NCI-H2081 treated with DMSO at 0.1 percent for 48 hours (cell line): ENCODE measurements around the gene C9orf85.

Source experiments
- DNase-seq: peaks from one replicate; lab custom pipeline; 2025; lab: John Stamatoyannopoulos, UW

The C9orf85 gene

DNA sequence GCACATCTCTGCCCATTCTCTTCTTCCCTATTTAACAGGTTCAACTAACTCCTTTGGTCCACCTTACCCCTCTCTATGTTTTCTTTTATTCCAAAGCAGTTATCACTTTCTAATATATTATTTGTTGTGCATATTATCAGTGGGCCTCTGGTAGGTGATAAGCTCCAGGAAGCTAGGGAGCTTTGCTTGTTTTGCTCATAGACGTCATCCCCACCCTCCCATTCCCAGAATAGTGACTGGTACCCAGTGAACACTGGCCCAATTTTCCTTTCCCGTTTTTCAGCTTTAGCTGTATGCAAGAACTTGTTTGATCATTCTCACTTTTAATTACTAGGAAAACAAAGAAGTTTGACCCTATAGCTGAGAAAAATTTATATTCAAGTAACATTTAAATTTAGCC, 7.4 kb upstream of the C9orf85 start:
- no peak for DNase-seq

DNA sequence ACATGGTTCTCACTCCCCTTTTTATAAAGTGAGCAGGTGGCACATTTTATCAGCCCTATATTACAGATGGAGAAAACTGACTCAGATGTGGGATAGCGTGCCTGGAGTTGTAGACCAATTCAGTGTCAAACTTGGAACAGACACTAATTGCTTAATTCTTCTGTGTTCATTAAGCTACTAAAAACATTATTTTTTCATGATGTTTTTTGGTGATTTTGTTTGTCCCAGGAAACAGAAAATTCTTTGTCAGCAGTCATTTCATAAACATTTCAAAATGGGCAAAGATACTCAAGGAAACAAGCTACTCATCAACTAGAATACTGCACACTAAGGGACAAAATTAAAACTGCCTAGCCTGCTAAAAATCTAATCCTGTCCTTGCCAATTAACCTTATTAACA, 2.6 kb upstream of the C9orf85 start:
- DNase-seq = no peak

DNA sequence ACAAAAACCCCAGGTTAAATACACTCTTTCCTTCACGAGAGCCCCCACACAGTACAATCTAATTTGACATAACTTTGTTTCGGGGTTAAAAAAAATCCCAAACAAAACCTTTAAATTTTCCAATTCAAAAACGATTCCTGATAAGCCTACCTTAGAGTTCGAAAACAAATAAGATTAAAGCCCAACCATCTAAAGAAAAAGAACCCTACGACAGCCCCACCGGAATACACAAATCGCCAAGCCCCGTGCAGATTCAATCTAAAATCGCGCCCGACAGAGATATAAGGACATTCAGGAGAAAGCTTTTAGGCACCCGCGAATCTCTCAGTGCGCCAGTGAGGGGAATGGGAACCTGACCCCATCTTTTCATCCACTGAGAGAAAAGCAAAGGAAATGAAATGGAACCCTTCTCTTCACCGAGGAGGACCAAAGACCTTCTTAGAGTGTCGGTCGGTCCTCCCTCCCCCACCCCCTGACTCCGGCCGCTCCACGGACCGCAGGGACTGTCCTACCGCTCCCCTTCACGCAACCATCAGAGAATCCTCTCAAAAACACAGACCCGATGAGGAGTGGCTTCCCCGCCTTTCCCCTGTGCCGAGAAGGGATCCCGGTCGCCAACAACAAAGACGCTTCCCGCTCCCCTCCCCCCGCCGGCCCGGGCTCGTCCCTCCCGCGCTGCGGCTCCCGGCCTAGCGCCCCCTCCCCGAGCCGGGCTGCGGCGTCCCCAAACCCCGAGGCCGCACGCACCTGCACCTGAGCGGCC, 1.4 kb upstream of the C9orf85 start:
- no peak for DNase-seq

DNA sequence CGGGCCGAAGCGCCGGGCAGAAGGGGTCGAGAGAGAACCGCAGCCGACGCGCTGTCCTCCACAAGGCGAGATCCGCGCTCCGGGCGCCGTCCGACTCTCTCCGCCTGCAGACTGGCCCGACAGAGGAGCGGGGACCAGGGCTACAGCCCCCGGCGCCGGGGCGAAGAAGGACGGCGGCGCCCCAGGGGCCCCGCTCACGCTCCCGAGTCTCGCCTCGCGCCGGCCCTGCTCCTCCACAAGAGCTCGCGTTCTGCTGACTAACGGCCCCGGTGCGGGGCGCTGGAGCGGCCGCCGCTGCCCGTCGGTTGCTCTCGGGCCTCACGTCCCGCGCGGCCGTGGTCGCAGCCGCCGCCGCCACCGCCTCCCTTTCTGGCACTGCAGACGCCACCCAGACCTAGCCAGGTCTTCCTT, 784 bp upstream of the C9orf85 start:
- no peak for DNase-seq

DNA sequence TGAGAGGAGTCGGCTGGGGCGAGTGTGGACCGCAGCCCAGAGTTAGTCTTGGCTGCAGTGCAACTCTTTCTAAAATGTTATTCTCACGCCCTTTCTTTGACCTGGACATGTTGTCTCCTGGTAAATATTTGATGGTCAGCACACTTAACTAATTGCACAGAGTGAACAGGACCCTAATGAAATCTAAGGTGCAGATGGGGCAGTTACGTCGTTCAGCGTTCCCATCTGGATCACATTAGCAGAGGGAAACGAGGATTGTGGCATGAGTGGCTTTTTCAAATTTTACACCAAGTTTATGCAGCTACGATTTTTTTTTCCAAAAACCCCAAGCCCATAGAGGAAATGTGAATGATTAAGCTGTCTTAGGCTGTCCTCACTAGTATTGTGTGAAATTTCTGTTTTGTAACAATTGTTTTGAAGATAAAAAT, 483 bp downstream of the C9orf85 start:
- DNase-seq = no peak

DNA sequence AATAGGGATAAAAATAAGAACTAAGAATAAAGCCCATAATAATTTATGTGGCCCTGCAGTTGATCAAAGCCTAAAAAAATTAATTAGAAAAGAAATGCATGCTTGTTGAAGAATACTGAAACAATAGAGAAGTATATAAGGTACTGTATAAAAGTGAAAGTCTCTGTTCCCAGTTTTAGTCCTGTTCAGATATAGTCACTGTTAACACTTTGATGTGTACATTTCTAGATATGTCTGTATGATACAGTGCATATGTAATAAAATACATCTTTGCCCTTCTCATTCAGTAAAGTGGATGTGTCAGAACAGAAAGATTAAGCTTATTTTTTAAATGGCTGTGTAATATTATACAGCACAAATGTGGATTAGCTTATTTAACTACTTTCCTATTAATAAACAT, 4.1 kb downstream of the C9orf85 start:
- no peak for DNase-seq

DNA sequence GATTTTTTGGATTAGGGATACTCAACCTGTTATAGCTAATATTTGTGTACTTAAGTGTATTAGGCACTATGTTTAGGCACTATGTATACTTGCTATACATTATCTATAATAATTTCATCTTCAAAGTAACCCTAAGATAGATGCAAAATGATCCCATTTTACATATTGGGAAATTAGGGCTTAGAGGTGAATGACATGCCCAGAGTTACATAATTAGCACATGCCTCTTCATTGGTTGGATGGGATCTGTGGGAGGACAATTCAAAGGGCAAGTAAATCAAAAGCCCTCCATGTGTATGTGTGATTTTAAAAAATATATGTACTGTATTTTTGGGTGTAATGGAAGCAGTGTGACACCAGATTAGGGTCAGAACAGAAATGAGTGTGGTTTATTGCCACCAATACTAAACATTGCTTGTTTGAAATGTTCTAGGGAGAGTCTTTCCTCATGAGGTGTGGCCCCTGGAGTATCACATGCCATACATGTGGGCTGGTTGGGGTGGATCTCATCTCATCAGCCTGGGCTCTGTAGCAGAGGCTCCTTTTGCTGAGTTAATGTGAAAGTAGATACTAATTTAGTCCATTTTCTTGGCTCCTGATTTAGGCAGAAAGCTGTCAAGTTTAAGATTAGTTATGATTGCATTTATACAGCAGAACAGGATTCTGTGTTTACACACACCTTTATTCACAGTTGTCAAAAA, 5.5 kb downstream of the C9orf85 start:
- DNase-seq = no peak

DNA sequence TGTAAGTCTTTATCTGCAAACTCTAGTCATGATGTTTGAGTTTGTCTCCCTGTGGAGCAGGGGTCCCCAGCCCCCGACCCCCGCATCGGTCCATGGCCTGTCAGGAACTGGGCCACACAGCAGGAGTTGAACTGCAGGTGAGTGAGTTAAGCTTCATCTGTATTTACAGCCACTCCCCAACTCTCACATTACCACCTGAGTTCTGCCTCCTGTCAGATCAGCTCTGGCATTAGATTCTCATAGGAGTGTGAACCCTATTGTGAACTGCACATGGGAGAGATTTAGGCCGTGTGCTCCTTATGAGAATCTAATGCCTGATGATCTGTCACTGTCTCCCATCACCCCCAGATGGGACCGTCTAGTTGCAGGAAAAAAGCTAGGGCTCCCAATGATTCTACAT, 7.0 kb downstream of the C9orf85 start:
- DNase-seq = no peak

DNA sequence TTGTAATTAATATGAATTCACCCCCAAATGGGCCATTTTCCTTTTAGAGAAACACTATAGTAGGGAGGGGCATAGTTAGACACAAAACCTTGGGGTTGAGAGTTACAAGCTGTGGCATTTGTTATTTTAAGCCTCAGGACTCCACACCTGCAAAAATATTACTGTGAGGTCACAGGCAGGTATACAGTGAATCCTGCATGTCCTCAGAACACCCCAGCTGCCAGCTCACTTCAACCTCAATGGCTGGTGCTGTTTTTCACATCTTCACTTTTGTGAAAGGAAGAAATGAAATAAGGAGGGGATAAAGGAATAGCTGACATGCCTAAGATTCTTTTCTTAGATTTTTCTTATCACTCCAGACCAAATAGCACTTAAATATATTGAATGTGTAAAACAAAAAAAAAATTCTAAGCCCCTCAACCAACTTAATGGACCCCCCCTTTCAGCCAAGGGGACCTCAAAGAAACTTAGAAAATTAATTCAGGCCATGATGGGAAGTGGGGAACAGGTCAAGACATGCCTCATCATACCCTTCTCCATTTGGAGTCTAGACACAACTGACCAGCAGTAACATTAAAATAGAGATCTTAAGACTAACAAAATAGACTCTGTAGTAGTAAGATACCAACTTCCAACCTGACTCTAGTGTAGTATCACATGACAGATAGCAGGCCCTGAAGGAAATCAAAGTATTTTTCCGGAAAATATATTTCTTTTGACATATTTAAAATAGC, 9.2 kb downstream of the C9orf85 start:
- no peak for DNase-seq

DNA sequence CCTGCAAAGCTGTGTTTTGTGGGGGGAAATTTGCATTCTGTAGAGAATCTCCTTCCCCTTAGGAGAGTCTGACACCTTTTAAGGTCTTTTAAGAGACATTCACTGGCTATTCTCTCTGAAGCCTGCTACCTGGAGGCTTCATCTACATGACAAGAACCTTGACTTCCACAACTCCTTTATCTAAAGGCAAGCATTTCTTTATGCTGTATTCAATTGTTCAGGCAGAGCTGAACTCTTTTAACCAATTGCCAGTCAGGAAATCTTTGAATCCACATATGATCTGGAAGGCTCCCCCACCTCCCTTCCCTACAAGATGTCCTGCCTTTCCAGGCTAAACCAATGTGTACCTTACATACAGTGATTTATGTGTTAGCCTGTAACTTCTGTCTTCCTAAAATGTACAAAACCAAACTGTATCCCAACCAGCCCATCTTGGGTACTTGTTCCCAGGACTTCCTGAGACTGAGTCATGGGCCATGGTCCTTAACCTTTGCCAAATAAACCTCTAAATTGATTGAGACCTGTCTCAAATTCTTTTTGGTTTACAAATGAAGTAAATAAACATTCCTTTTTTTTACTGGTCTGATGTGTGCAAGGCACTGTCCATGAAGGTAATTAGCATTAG, 9.9 kb downstream of the C9orf85 start:
- no peak for DNase-seq

DNA sequence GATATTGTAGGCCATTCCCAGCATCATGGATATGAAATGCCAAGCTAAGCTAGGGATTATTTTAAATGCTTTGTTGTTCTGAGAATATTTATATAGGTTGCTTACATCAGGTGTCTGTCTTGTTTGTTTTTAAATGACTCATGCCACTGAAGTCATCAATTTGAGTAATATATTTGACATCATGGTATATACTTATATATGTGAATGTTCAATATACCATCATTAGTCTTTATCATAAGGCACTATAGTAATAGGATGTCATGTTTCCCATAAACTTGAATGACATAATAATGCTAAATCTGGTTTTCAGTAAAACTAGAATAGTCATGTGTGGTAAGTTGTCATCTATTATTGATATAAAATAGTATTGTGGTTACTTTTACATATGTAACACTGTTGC, 13.1 kb downstream of the C9orf85 start:
- DNase-seq = no peak

DNA sequence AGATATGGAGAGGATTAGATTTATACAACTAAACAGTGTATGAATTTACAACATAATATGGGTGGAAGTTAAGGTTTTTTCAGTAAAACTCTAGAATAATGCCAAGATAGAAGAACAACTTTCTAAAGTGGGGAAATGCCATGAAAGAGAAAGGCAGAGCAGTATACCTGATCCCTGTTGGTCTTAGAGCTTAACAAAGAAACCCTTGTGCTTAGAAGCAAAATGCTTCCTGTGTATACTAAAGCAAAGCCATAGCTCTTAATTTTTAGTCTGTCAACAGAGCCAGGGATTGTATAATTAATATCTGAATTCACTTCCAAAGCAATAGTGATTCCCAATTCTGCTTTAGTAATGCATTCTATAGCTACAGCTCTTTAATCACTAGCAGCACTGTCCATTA, 14.4 kb downstream of the C9orf85 start:
- DNase-seq = no peak

DNA sequence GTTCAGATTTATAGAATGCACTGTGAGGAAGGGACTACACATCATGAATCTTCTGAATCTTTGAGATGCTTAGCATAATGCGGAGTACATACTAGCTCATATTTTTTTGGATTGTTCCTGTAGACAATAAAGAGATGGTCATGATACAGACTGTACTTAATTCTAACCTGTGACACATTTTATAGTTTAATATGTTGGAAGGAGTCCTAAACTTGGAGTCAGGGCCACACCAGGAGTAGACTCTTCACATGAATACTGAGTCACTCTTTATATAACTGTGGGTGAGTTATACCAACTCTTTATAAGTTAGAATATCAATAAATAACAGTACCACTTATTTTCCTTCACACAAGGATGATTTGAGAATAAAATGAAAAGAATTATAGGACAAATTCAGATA, 16.9 kb downstream of the C9orf85 start:
- no peak for DNase-seq

DNA sequence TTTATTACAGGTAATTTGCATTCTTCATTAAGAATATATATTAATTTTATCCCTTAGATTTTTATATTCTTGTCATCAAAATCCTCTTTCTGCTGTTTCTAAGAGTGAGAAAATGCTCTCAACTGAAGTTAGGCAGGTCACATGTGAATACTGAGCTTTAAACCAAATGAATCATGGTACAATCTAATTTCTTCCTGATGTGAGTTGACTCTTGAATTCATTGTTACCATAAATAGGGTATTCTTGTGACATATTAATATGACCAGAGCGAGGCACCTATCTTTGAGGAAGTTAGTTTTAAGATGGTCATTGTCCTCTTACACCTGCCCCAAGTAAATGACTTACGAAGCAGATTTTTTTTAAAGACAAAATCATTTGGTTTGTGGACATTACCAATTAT, 17.4 kb downstream of the C9orf85 start:
- no peak for DNase-seq

DNA sequence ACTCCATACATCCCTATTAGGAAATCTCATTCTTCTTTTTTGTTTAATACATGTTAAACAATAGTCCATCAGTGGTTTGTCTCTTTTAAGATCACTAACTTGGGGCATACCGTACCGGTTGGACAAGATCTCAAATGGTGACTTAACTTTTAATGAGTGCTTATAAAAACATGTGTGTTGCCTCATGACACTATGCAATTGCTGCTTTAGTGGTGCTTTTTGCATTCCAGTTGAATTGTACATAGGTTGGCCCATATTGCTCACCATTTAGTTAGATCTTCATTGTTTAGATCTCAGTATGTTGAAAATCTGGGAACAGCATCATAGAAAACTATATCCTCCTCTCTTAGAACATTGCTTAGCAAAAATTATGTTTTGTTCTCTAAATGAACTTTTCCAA, 17.8 kb downstream of the C9orf85 start:
- no peak for DNase-seq

DNA sequence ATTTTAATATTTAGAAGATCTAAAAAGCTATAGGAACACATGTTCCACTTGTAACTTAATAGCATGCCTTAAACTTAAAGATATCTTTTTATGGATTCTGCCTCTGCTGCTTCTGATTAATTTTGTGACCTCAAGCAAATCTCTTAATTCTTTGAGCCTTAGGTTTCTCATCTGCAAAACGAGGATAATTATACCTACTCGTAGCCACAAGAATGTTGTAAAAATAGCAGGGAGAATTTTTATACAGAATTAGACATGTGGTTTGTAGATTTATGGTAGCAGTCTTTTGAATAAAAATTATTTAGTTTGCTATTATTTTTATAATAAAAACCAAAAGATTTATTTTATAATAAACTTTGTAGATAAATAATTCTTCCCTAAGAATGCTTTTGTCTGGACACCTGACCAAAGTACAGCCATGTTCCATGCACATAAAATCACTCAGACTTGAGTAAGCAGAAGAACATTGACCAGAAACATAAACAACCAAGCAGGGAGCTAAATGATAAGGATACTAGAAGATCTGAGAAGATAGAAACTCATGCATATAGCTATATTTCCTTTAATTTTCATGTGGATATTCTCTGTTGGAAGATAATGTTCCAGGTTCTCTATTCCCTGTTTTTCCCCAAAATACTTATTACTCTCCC, 18.5 kb downstream of the C9orf85 start:
- DNase-seq = no peak

DNA sequence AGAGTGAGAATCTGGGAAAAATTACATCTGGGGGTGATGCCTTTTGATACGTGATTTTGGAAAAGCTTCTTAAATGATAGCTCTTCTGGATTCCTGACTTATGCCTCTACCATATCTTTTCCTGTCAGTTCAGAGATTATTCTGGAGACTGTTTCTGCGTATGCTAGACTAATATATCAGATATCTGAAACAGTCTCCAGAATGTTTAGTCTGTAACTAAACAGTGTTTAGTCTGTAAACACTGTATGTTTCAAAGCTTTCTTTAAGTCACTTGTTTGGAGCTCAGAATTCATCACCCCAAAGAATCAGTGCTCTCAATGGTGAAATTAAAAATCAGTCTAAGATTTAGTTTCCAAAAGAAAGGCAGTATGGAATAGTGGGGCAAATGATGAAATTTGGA, 19.7 kb downstream of the C9orf85 start:
- DNase-seq = no peak

DNA sequence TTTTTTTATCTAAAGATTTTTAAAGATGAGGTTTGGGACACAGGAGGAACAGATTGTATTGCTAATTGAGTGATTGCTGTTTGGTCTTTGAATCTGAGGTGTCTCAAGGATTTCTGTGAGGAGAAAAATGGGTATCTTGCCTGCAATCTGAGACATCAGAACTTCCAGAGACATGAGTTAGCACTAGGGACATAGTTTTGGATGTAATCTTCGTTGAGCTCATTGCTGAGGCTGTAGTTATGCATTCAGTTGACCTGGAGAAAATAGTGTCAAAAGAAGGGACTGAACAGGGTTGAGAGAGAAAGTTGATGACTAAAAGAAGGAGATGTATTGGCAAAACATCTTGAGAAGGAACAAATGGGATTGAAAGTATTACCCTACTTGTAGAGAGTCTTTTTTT, 24.6 kb downstream of the C9orf85 start:
- DNase-seq = no peak

DNA sequence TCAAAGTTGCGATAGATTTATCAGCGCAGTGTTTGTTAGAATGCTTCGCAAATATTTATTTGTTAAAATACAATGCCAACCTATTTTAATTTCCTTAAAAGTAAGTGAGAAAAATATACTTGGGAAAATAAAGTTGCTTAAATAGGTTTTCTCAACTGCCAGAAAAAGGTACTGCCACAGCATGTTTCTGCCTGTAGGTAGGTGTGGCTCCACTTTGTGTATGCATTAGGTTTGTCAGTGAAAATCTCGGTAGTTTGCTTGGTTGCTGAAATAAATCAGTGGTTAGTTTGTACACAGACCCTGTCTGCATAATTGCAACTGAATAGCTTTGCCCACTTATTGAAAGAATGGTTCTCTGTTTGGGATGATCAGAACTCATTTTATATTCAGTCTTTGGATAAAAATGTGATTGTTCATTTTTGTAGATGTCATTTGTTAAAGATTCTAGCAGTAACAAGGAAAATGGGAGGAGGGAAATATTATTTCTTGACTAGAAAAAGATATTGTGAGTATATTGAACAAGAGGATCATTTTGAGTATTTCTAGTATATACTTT, 25.7 kb downstream of the C9orf85 start:
- DNase-seq = no peak

DNA sequence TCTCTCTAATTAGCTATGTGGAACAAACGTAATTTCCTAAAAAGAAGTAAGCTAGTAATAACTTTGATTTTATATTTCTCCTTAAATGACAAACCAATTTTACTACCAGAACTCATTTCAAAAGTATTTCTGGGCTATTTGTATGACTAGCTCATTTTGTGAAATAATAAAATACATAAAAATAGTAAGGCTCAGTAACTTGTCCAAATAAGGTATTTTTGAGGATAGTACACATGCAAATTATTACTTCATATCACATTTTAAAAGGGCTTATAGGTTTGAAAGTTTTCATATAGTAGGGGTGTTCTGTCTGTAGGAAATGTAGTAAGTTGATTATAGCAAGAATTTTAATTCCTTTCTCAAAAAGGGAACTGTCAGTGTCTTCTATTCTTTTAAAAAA, 26.5 kb downstream of the C9orf85 start:
- DNase-seq = no peak

DNA sequence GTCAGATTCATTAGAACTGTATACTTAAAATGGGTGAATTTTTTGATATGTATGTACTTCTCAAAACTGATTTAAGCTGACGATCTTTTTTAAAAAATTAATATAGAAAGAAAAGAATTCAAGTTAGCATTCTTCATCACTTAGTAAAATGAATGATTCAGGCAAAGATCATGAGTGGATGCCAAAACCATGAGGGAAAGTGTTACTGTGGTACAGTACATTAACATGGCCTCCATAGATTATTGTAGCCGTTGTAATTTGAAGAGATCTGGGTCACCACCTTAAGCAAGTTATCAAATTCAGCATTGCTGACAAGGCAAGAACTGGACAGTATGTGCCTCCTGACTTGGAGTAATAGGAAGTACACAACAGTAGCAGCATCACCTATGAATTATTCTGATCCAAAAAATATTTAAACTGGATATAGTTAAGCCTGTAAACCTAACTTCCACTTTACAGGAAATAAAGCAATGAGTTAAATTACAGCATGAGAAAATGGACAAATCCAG, 29.7 kb downstream of the C9orf85 start:
- DNase-seq = no peak
